ENCODE measurements around the gene RTL1. TPM values are rescaled to one million over a fixed set of nuclear protein-coding genes. Genes with fewer than 3 reads are reported as not detected.

The RTL1 gene
- total and polyA plus RNA-seq, 2 donors (not counting 1 experiment from before 2014, with no cell fraction given): not detected

DNA sequence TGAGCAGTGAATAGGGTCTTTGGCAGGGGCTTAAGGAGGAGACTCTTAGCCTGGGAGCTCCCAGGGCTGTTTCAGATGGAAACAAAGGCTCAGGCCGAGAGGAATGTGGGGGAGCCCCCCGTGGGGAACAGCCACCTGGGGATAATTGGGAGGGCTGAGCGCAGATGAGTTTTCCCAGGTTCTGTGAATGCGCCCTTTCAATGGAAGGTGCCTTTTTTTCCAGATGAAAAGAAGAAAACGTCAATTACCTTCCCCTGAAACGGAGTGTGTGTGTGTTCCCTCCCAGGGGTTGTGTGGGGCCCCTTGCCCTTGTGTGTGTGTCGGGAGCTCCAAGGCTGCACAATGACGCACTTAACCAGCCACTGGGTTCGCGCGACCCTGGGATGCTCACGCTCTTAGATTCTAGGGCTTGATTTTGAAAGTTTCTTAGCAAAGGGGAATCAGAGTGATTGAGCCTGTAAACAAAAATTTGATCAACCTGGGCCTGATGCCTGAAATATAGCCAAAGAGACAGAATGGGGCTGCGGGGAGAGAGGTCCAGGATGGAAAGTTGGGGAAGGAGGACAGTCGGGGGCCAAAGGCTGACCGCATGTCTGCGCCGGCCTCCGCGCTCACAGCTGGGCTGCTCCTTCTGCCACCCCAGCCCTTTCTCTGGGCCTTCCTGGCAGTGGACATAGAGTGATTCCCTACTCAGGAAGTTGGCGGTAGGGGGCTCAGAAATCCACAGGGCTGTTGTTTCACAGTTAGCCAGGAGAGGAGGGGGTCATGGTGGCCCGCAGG, 63.0 kb downstream of the RTL1 start:
- H4K20me1 ChIP-seq (ENCODE audit: control insufficient read depth, extremely low read depth, insufficient read depth, low read length): no peaks in the 10 kb centered on the region
- H3K36me3 ChIP-seq (ENCODE audit: control insufficient read depth, insufficient read depth, low read length): peaks cover 16% of the 10 kb centered on the region
- peaks cover 3% of the 10 kb centered on the region for H3K4me1 ChIP-seq (ENCODE audit: control insufficient read depth, extremely low read depth, insufficient read depth, low read length)
- no peak overlapping the region for H3K9ac ChIP-seq (ENCODE audit: insufficient read depth, low read length)
- H3K27ac ChIP-seq (ENCODE audit: insufficient read depth, low read length): no peak overlapping the region
- no peak for DNase-seq (ENCODE audit: low read depth in 2 of 2)
- H2AFZ ChIP-seq (ENCODE audit: low read length): no peak overlapping the region
- no peak overlapping the region for H3K4me3 ChIP-seq (replicated peaks in 1 of 4; ENCODE audit: control extremely low read depth in 1 of 4, insufficient read depth in 1 of 4, low read depth in 3 of 4, low read length in 4 of 4)
- no peak for TF ChIP-seq EZH2 (IDR thresholded peaks at IDR 0.05; ENCODE audit: low read length, missing control alignments)
- TF ChIP-seq, protein P1, sequence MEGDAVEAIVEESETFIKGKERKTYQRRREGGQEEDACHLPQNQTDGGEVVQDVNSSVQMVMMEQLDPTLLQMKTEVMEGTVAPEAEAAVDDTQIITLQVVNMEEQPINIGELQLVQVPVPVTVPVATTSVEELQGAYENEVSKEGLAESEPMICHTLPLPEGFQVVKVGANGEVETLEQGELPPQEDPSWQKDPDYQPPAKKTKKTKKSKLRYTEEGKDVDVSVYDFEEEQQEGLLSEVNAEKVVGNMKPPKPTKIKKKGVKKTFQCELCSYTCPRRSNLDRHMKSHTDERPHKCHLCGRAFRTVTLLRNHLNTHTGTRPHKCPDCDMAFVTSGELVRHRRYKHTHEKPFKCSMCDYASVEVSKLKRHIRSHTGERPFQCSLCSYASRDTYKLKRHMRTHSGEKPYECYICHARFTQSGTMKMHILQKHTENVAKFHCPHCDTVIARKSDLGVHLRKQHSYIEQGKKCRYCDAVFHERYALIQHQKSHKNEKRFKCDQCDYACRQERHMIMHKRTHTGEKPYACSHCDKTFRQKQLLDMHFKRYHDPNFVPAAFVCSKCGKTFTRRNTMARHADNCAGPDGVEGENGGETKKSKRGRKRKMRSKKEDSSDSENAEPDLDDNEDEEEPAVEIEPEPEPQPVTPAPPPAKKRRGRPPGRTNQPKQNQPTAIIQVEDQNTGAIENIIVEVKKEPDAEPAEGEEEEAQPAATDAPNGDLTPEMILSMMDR (conservative IDR thresholded peaks at IDR 0.05 in 1 of 2, IDR thresholded peaks at IDR 0.05 in 1 of 2; ENCODE audit: low read depth in 1 of 2, low read length in 2 of 2): no peak
- no peaks in the 10 kb centered on the region for H3K9me3 ChIP-seq (ENCODE audit: control insufficient read depth, insufficient read depth, low read depth, low read length)
- no peaks in the 10 kb centered on the region for H3K79me2 ChIP-seq (ENCODE audit: control insufficient read depth, insufficient read depth, low read length)
- H3K4me2 ChIP-seq (ENCODE audit: extremely low read depth, insufficient read depth, low read length): no peak overlapping the region
- no peaks in the 10 kb centered on the region for H3K27me3 ChIP-seq (ENCODE audit: control insufficient read depth, insufficient read depth, low read length)

DNA sequence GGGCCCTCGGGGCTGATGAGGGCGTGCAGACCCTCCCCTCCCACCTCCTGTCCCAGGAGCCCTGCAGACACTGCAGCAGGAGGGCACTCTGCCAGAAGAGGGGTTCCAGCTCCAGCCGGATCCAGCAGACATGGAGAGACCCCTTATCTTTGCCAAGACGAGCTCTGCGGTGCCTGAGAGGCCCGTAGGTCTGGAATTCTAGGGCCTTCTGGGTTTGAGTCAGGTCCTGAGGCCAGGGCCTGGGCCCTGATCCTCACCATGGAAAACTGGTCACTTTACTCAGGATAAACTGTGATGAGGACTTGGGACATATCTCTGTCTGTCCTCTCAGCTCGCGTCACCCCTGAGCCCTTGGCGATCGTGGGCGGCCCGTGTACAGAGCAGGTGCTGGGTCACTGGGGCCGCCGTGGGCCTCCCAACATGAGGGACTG, 63.8 kb downstream of the RTL1 start:
- Histone ChIP-seq H3K79me2 (ENCODE audit: control insufficient read depth, insufficient read depth, low read length) (no peaks in the 10 kb centered on the region), H3K4me1 (ENCODE audit: control insufficient read depth, extremely low read depth, insufficient read depth, low read length) (peaks cover 3% of the 10 kb centered on the region), H2AFZ (ENCODE audit: low read length) (no peak overlapping the region), H3K9ac (ENCODE audit: insufficient read depth, low read length) (no peak overlapping the region), H3K4me2 (ENCODE audit: extremely low read depth, insufficient read depth, low read length) (no peak overlapping the region), H3K27me3 (ENCODE audit: control insufficient read depth, insufficient read depth, low read length) (no peaks in the 10 kb centered on the region), H3K36me3 (ENCODE audit: control insufficient read depth, insufficient read depth, low read length) (peaks cover 19% of the 10 kb centered on the region), H4K20me1 (ENCODE audit: control insufficient read depth, extremely low read depth, insufficient read depth, low read length) (no peaks in the 10 kb centered on the region), H3K4me3 (replicated peaks in 1 of 4; ENCODE audit: control extremely low read depth in 1 of 4, insufficient read depth in 1 of 4, low read depth in 3 of 4, low read length in 4 of 4) (no peak overlapping the region), H3K9me3 (ENCODE audit: control insufficient read depth, insufficient read depth, low read depth, low read length) (no peaks in the 10 kb centered on the region), H3K27ac (ENCODE audit: insufficient read depth, low read length) (no peak overlapping the region)
- no peak for TF ChIP-seq EZH2 (IDR thresholded peaks at IDR 0.05; ENCODE audit: low read length, missing control alignments)
- TF ChIP-seq, protein P1 (conservative IDR thresholded peaks at IDR 0.05 in 1 of 2, IDR thresholded peaks at IDR 0.05 in 1 of 2; ENCODE audit: low read depth in 1 of 2, low read length in 2 of 2): no peak
- DNase-seq (ENCODE audit: low read depth in 2 of 2): no peak

DNA sequence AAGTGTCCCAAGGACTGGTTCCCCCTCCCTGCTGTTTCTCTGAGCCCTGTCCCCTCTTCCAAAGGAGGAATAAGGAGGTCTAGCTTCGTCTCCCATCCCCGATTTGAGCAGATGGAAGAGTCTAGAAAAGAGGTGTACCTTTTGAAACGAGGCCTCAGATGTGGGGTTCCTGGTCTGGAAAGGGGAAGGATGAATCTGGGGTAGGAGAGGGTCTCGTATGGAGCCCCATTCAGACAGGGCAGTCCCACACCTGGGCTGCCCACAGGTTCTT, 64.3 kb downstream of the RTL1 start:
- no peak overlapping the region for H3K27ac ChIP-seq (ENCODE audit: insufficient read depth, low read length)
- H3K4me3 ChIP-seq (replicated peaks in 1 of 4; ENCODE audit: control extremely low read depth in 1 of 4, insufficient read depth in 1 of 4, low read depth in 3 of 4, low read length in 4 of 4): no peak overlapping the region
- no peak overlapping the region for H3K9ac ChIP-seq (ENCODE audit: insufficient read depth, low read length)
- H4K20me1 ChIP-seq (ENCODE audit: control insufficient read depth, extremely low read depth, insufficient read depth, low read length): no peaks in the 10 kb centered on the region
- TF ChIP-seq EZH2 (IDR thresholded peaks at IDR 0.05; ENCODE audit: low read length, missing control alignments): no peak
- TF ChIP-seq, protein P1 (conservative IDR thresholded peaks at IDR 0.05 in 1 of 2, IDR thresholded peaks at IDR 0.05 in 1 of 2; ENCODE audit: low read depth in 1 of 2, low read length in 2 of 2): no peak
- no peaks in the 10 kb centered on the region for H3K9me3 ChIP-seq (ENCODE audit: control insufficient read depth, insufficient read depth, low read depth, low read length)
- H3K4me1 ChIP-seq (ENCODE audit: control insufficient read depth, extremely low read depth, insufficient read depth, low read length): peaks cover 3% of the 10 kb centered on the region
- no peaks in the 10 kb centered on the region for H3K27me3 ChIP-seq (ENCODE audit: control insufficient read depth, insufficient read depth, low read length)
- no peak overlapping the region for H3K4me2 ChIP-seq (ENCODE audit: extremely low read depth, insufficient read depth, low read length)
- H3K36me3 ChIP-seq (ENCODE audit: control insufficient read depth, insufficient read depth, low read length): peaks cover 19% of the 10 kb centered on the region
- no peaks in the 10 kb centered on the region for H3K79me2 ChIP-seq (ENCODE audit: control insufficient read depth, insufficient read depth, low read length)
- no peak for DNase-seq (ENCODE audit: low read depth in 2 of 2)
- H2AFZ ChIP-seq (ENCODE audit: low read length): no peak overlapping the region

All from fibroblast of lung (primary cell).